NB4 (cell line): ENCODE results near the gene LRRC74A.

ENCODE experiments used
- DNase-seq: peaks from one replicate; pipeline ENCODE4 v3.0.0; 2010; ENCODE audit warnings: low read depth
- H3K4me3 ChIP-seq: one replicate; pipeline ENCODE4 v1.5.1; 2011; ENCODE audit warnings: mild to moderate bottlenecking, low read depth, low read length, moderate library complexity
- MYC ChIP-seq: IDR thresholded peaks from 2 replicates; pipeline ENCODE4 v1.6.1; 2011; ENCODE audit warnings: low read depth, low read length
- POLR2A ChIP-seq: IDR thresholded peaks from 2 replicates; pipeline ENCODE4 v1.6.1; 2011; ENCODE audit warnings: mild to moderate bottlenecking; ENCODE audit not compliant: insufficient read length; ENCODE audit errors: extremely low read depth
- TF ChIP-seq, protein P1 (sequence below): IDR thresholded peaks from one replicate; pipeline ENCODE4 v1.5.1; 2012; ENCODE audit warnings: low read depth, low read length
- TF ChIP-seq, protein P2 (sequence below): IDR thresholded peaks from 2 replicates; pipeline ENCODE4 v1.6.1; 2011; ENCODE audit warnings: low read depth, low read length

The LRRC74A gene

DNA sequence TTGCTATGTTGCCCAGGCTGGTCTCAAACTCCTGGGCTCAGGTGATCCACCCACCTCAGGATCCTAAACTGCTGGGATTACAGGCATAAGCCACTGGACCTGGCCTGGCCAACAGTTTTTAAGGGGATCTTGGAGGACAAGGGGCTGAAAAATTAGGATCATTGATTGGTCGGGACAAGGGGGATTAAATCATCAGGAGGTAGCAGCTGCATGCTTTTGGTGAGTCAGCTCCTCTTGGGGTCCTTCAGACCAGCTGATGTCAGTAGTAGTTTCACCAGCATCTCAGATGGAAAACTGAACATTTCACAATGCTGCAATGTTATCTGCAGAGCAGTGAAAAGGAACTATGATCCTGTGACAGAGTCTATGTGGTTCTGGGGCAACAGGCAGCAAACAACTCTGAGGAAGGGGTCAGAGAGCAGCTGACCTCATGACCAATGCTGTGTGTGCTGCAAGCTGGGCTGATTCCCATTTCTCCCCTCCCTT lies 6.3 kb downstream of the LRRC74A start:
- H3K4me3 ChIP-seq = no peak overlapping the region
- peak; percentile 15 for DNase-seq
- TF ChIP-seq, protein P1, sequence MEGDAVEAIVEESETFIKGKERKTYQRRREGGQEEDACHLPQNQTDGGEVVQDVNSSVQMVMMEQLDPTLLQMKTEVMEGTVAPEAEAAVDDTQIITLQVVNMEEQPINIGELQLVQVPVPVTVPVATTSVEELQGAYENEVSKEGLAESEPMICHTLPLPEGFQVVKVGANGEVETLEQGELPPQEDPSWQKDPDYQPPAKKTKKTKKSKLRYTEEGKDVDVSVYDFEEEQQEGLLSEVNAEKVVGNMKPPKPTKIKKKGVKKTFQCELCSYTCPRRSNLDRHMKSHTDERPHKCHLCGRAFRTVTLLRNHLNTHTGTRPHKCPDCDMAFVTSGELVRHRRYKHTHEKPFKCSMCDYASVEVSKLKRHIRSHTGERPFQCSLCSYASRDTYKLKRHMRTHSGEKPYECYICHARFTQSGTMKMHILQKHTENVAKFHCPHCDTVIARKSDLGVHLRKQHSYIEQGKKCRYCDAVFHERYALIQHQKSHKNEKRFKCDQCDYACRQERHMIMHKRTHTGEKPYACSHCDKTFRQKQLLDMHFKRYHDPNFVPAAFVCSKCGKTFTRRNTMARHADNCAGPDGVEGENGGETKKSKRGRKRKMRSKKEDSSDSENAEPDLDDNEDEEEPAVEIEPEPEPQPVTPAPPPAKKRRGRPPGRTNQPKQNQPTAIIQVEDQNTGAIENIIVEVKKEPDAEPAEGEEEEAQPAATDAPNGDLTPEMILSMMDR = no peak
- TF ChIP-seq POLR2A (no peak), MYC (no peak)
- TF ChIP-seq, protein P2, sequence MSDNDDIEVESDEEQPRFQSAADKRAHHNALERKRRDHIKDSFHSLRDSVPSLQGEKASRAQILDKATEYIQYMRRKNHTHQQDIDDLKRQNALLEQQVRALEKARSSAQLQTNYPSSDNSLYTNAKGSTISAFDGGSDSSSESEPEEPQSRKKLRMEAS = no peak

DNA sequence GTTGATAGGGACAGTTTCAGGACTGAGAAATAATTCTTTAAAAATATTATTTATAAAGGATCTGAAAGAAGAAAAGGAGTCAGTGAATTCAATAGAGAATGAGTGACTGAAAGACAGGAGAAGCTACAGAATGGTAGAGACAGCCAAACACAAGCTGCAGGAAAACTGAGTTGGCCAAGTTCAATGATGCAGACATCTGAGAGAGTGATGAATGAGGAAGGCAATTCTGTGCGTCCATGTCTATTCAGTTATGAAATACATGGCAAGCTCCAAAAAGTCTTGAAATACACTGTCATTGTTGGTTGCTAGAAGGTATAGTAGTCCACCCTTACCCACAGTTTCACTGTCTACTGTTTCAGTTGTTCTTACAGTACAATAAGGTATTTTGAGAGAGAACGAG lies 6.8 kb downstream of the LRRC74A start:
- no peak overlapping the region for H3K4me3 ChIP-seq
- no peak for DNase-seq
- TF ChIP-seq, protein P1 = no peak
- no peak for TF ChIP-seq POLR2A
- no peak for TF ChIP-seq MYC
- TF ChIP-seq, protein P2 = no peak

DNA sequence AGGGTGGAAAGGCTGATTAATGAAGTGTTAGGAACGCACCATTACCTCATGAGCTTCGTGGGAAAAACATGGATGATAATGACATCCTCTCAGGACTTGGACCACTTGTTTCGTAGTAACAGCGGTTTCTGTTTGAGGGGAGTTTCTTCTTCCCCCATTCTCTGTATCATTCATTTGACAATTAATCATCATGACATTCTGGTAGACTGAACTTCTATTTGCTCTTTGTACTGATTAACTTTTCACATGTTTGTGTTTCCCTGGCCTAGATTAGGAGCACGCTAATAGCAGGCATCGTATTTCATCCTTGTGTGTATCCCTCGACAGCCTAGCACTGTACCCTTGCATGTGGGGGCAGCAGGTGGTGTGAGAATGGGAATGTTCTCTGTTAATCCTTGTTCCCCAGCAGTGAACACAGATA lies 8.0 kb downstream of the LRRC74A start:
- no peak overlapping the region for H3K4me3 ChIP-seq

DNA sequence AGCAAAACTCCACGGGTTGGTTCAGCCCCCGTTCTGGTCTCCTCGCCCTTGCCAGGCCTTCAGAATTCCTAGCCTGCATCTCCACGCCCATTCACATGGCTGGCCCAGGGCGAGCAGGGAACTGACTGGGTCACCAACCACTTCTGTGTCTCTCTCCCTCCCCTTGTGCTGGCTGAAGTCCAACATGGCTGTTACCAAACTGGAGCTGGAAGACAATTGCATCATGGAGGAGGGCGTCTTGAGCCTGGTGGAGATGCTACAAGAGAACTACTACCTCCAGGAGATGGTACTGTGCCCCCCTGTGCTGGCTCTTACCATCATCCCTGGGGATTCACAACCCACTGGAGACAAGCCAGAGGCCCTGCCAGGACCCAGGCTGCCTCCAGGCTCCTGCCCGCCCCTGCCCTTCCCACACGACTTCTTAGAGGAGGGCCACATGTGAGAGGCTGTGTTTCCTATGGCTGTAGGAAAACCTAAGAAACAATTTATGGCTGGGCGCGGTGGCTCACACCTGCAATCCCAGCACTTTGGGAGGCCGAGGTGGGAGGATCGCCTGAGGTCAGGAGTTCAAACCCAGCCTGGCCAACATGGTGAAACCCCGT lies 9.9 kb downstream of the LRRC74A start:
- TF ChIP-seq MYC (no peak), POLR2A (no peak)
- TF ChIP-seq, protein P1 = no peak
- TF ChIP-seq, protein P2 = no peak
- DNase-seq = no peak
- H3K4me3 ChIP-seq = no peak overlapping the region

More for the DNA sequence above, 8.0 kb downstream of the LRRC74A start:
- TF ChIP-seq POLR2A (no peak), MYC (no peak)
- TF ChIP-seq, protein P1 = no peak
- TF ChIP-seq, protein P2 = no peak
- DNase-seq = no peak

DNA sequence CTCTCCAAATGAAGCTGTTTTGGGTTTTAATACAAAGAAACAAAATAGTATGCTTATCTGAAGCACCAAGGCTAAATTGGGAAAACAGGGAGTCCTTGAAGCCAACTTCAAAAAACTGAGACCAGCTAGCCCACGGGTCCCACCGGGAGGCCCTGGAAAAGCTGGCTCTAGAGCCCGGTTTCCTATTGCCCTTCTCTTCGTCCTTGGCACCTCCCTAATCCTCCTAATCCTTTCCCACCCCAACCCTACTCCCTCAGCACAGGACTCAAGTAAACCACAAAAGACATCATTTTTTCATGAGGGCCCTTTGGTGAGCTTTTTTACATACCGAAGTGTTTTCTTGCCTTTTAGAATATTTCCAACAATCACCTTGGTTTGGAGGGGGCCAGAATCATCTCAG lies 11.3 kb downstream of the LRRC74A start:
- TF ChIP-seq POLR2A = no peak
- TF ChIP-seq, protein P2 = no peak
- TF ChIP-seq MYC = no peak
- TF ChIP-seq, protein P1 = no peak
- no peak for DNase-seq

More for the DNA sequence above, 11.3 kb downstream of the LRRC74A start:
- H3K4me3 ChIP-seq = no peak overlapping the region
